H1 (cell line): ENCODE measurements around the gene LEFTY2. TPM values are rescaled to one million over a fixed set of nuclear protein-coding genes. Genes with fewer than 3 reads are reported as not detected.

ENCODE experiments used
- ASH2L ChIP-seq: fragments of 200-600, 300-600 bp; sonication (generic); IDR thresholded peaks from one replicate; pipeline ENCODE4 v1.7.1; 2017; ENCODE audit warnings: low read length
- CHD7 ChIP-seq: fragments of 300-600 bp; sonication (generic); IDR thresholded peaks from 2 replicates; pipeline ENCODE4 v1.7.1; 2012; ENCODE audit warnings: low read length, moderate library complexity, mild to moderate bottlenecking, inconsistent platforms; ENCODE audit not compliant: insufficient replicate concordance
- NRF1 ChIP-seq: IDR thresholded peaks from 2 replicates; pipeline ENCODE4 v1.6.1; 2011; ENCODE audit warnings: mild to moderate bottlenecking, low read depth, low read length, improper control_type of control experiment
- polyA plus RNA-seq, 7 experiments: library from polyadenylated mRNA; depleted of rRNA in 3 of 7; stranded (reverse) in 5 of 7; unstranded in 2 of 7; fragments of >200 nt in 5 of 7; fragments of 200-250 nt in 2 of 7; gene quantifications; 1 replicate in 5 of 7; 2 replicates in 1 of 7; 4 replicates in 1 of 7; pipeline versions ENCODE4 v1.2.1 to v1.2.3, GENCODE V29; 2011 to 2013; ENCODE audit warnings: missing spikeins in 2 of 7, mixed read lengths in 2 of 7
- total RNA-seq: library from RNA; stranded (reverse); fragmentation: NEBNext Ultra II Directional; extraction: Animal tissue kit (Norgen Biotek cat#: 25700); gene quantifications from 2 replicates; pipeline ENCODE4 v1.2.1, GENCODE V29; 2021

LEFTY2 gene
- total and polyA plus RNA-seq, 2 of the 8 experiments (the other 6 are each of a cell fraction or from before 2014, with no cell fraction given): 2.6 to 4.3 TPM

GRCh38 chr1:225936523-225936922 is 4.5 kb downstream of the LEFTY2 start (continued):
- TF ChIP-seq ASH2L (no peak), NRF1 (no peak), CHD7 (no peak)
